ENCODE results near the gene JARID2.

DNA sequence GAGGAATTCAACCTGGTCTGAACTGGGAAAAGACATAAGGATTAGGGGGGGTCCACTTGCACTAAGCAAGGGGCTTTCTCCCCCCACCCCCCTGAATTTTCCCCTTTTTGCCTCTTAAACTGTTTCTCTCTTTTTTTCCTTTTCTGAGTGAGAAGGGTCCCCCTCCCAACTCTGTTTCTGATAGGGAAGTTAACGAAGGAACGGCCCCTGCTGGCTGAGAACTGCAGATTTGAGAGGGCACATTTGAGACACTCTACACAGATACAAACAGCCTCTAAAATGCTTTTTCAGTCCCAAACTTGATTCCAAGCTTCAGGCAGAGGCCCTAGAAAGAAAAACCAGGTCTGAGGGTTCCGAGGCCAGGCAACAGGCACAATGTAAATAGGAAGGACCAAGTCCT lies 91.7 kb downstream of the JARID2 start:
- TF ChIP-seq GATA3 (IDR thresholded peaks at IDR 0.05; ENCODE audit: low read depth, low read length) (no peak), GATA2 (IDR thresholded peaks at IDR 0.05; ENCODE audit: low read depth, low read length) (no peak)

Data from SH-SY5Y (cell line).